8988T (cell line): ENCODE data around the gene ABLIM1.

ENCODE experiments used
- DNase-seq: peaks from one replicate; pipeline ENCODE4 v3.0.0; 2011

Gene ABLIM1

GRCh38 chr10:114437473-114438292 lies 220.4 kb downstream of the ABLIM1 start:
- DNase-seq = no peak

- DNase-seq = no peak
These were observed 221.1 kb downstream of the ABLIM1 start for GRCh38 chr10:114436941-114437340.

GRCh38 chr10:114432566-114433093 lies 225.4 kb downstream of the ABLIM1 start:
- DNase-seq = no peak

GRCh38 chr10:114431414-114432135 lies 226.5 kb downstream of the ABLIM1 start:
- DNase-seq = no peak

DNA sequence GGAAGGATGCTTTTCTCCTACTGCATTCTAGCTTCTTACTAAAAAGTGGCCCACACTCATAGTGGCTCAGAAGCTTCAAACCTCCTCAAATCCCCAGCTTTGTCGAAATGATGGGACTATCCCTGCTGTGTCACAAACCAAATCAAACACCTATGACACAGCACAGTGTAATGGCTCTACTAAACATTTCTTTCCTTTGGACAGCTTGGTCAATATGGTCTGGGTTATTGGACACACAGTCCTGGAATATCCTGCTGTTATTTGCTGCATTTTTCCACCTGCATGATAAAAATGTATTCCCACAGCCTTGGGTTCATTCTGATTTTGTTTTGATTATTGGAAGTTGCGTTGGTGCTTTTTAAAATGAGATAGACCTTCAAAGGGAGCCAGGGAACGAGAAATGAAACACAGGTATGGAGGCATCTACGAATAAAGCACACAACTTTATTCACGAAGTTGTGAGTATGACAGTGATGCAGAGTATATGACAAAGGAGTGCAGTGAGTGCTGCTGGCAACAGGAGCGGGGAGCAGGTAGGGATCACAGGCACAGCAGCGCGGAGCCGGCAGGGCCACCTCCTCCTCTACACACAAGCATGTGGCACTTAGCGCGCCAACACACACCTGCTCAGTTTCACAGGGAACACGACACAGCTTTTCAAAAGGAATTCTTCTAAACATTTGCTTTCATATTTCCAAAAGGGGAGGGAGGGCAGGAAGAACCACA lies 227.2 kb downstream of the ABLIM1 start:
- DNase-seq = no peak

DNA sequence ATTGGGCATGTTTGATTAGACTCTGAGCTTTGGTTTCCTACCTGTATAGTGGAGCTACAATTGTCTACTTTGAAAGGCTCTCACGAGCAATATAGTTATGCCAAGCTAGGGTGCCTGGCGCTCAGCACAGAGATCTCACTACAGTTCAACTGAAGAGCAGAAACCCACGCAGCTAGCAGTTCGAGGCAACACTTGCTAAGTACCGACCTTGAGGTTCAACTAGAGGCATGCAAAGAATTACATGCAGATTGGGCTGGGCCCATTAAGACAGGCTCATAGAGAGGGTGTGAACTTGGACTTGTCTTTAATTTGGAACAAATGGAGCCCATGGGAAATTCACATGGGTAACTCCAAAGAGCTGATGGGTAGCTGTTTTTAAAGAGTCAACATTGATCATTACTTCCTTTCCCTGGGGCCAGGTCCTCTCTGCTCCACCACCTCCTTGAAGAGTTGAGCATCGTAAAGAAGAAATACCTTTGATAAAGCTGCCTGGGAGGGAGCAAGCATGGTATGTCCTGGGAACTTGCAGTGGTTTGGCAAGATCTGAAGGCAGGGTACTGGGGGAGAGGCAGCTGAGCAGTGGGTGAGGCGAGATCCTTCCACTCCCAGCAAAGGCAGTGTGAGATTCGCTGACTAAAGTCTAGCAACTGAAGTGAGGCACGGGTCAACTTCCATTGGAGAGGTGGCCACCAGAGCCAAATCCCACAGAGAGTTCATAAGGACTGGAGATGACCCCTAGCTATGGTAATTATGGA lies 228.3 kb downstream of the ABLIM1 start:
- DNase-seq = no peak

GRCh38 chr10:114427124-114427852 lies 230.8 kb downstream of the ABLIM1 start:
- no peak for DNase-seq

- DNase-seq = no peak
These were observed 231.6 kb downstream of the ABLIM1 start for GRCh38 chr10:114426476-114426875.

DNA sequence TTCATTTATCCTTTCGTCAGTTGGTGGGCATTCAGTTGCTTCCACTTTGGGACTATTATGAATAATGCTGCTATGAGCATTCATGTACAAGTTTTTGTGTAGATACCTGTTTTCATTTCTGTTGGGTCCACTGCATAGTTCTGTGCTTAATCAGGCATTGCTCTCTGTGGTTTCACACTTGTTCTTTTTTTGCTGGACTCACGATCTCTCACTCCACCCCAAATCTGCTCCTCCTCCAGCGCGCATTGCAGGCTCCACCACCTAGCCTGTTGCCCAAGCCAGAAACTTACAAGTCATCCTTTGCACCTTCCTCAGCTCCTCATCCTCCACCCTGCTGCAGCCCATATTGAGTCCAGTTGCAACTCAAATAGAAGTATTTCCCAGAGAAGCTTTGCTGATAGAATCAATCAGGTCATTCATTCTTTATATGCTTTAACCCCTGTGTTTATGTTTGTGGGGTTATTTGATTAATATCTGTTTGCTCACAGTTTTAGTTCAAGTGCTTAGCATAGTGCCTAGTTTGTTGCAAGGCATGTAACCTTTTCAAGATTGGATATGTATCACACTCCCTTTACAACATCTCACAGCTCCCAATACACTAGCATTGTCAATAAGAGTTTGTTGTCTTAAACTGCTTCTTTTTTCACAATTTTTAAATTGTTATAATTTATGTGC lies 237.1 kb downstream of the ABLIM1 start:
- no peak for DNase-seq

- DNase-seq = no peak
These were observed 240.0 kb downstream of the ABLIM1 start for GRCh38 chr10:114418109-114418508.

DNA sequence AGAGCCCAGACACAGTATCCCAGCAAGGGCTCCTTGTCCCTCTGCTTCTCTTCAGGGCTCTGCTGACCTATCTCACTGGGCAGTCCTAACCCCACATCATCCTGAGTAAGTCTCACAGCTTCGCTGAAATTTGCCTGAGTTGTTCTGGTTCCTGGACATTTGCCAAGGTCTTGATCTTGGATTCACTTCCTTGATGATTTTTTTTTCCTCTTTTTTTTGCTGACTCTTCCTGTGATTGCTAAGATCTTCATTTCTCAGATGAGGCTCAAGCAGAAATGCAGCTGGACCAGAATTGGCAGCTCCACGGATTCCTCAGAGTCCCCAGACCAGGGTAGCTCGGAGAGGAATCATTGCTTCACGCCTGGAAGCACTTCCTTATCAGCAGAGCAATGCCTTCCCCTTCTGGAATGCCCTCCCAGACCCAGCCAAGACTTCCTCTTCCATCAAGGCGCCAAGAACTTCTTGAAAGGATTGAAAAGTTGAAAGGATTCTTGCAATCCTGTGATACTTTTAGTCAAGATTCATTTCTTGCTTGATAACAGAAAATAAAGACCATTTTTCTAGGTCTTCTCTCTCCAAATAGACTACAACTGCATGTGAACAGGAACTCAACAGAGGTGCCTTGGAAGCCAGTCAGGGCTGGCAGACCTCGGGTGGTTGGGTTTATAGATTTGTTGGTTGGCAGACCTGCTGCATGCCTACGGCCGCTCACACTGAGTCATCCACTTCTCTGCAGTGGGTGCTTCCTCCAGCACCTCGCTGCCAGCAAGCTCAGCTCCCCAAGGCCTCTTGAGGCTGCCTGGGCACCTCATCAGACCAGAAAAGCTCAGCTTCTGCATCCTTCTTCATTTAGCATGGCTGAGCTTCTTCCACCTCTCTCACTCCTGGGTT lies 244.9 kb downstream of the ABLIM1 start:
- peak; percentile 53 for DNase-seq

- no peak for DNase-seq
These were observed 249.1 kb downstream of the ABLIM1 start for GRCh38 chr10:114408968-114409444.

GRCh38 chr10:114408112-114408967 lies 249.7 kb downstream of the ABLIM1 start:
- DNase-seq = no peak

- DNase-seq = no peak
These were observed 251.6 kb downstream of the ABLIM1 start for GRCh38 chr10:114406455-114406854.

- no peak for DNase-seq
These were observed 253.1 kb downstream of the ABLIM1 start for GRCh38 chr10:114405011-114405350.

GRCh38 chr10:114404171-114405010 lies 253.7 kb downstream of the ABLIM1 start, which contains the start of gene AFAP1L2:
Gene AFAP1L2 (minus strand): TSS chr10:114404502. CDS start chr10:114404455, 47 bp downstream.
- DNase-seq = peak; percentile 50

GRCh38 chr10:114403541-114404161 lies 254.4 kb downstream of the ABLIM1 start:
- DNase-seq = peak; percentile 47
